PC-9 (cell line): ENCODE data around the gene CLCN6.

Experiments used
- EZH2 ChIP-seq: fragments of 200-600 bp; sonication (generic); IDR thresholded peaks from 2 replicates; pipeline ENCODE4 v1.8.0; 2017; ENCODE audit warnings: antibody characterized with exemption, low read depth
- TF ChIP-seq, protein P1 (sequence below): fragments of 200-600 bp; sonication (generic); conservative IDR thresholded peaks from 2 replicates; pipeline ENCODE4 v1.6.1; 2017; ENCODE audit warnings: mixed run types, antibody characterized with exemption, mild to moderate bottlenecking, moderate library complexity

DNA sequence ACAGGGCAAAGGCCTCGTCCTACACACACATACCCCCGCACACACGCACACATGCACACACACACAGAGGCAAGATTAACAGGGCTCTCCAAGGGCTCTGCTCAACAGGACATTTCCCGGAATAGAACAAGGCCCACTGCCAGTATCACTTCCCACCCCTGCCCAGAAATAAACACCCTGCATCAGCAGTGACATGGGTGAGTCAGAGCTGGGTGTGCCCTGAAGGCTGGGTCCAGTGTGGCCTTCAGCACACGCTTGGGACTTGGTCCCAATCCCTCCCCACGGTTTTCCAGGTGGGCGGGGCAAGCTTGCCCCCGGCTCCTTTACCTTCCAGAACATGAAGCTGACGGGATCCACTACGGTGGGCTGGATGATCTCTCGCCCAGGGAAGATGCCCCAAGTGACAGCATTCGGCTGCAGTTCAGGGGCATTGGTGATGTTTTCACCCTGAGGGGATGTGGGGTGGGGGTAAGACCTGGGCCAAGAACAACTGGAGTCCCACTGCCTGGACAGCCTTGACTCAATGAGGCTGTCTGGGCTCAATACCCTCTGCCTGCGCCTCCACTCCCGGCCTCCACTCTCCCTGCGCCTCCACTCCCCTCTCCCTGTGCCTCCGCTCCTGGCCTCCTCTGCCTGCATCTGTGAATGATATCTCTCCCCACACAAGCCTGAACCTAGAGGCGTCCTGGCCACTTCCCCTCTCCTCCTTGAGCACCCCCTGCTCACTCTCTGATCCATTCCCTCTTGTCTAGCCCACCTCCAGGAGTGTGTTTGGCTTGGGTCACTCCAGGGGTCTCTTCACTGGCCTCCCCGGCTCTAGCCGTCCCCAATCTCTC lies 14.9 kb upstream of the CLCN6 start:
- TF ChIP-seq, protein P1, sequence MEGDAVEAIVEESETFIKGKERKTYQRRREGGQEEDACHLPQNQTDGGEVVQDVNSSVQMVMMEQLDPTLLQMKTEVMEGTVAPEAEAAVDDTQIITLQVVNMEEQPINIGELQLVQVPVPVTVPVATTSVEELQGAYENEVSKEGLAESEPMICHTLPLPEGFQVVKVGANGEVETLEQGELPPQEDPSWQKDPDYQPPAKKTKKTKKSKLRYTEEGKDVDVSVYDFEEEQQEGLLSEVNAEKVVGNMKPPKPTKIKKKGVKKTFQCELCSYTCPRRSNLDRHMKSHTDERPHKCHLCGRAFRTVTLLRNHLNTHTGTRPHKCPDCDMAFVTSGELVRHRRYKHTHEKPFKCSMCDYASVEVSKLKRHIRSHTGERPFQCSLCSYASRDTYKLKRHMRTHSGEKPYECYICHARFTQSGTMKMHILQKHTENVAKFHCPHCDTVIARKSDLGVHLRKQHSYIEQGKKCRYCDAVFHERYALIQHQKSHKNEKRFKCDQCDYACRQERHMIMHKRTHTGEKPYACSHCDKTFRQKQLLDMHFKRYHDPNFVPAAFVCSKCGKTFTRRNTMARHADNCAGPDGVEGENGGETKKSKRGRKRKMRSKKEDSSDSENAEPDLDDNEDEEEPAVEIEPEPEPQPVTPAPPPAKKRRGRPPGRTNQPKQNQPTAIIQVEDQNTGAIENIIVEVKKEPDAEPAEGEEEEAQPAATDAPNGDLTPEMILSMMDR = no peak
- no peak for TF ChIP-seq EZH2
